KBM-7 (cell line): ENCODE measurements around the gene GMNN.
"Not testable (repeated sequence)": the region's sequence is repeated elsewhere in the genome, so short reads cannot be mapped to it uniquely, and the experiment has no call there.

Source experiments
- DNase-seq: peaks from one replicate; pipeline ENCODE4 v3.0.0-alpha.2; 2015
- in situ Hi-C: fragments of 300-500 bp; cut with MboI; formaldehyde crosslinking; loops from 2 replicates; pipeline ENCODE4 v1.14.3; 2020; ENCODE audit warnings: low sequenced_read_pairs, low pct_unique_long_range_greater_than_20kb, mixed read lengths

Gene GMNN

DNA sequence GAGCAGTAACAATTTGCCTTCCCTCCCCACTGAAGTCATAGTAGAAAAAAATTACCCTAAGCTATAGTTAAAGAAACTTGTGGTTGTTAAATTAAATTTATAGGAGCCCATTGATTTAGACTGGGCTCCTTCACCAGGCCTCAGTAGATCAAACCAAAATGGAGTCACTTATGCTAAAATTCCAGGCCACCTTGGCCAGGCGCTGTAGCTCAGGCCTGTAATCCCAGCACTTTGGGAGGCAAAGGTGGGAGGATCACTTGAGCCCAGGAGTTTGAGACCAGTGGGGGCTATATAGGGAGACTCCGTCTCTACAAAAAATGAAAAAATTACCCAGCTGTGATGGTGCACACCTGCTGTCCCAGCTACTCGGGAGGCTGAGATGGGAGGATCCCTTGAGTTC, 15.0 kb upstream of the GMNN start:
- in situ Hi-C loops = loop anchor here (25.0 kb wide), 1 partner anchor 172 kb away; no protein-coding TSS in a partner anchor
- DNase-seq = no peak

DNA sequence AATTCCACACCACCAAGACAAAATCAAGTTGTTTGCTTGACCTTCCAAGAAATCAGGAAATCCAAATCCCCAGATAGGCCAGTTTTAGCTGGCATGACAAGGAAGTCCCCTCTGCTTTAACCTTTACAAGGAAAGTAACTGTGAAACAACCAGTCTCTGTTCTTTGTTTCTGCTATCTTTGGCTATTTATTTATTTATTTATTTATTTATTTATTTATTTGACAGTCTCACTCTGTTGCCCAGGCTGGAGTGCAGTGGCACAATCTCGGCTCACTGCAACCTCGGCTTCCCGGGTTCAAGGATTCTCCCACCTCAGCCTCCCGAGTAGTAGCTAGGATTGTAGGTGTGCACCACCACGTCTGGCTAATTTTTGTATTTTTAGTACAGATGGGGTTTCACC, 14.5 kb upstream of the GMNN start:
- DNase-seq = no peak
- in situ Hi-C loops = loop anchor here (25.0 kb wide), 1 partner anchor 173 kb away; no protein-coding TSS in a partner anchor

GRCh38 chr6:24761193-24761835, 13.4 kb upstream of the GMNN start:
- in situ Hi-C loops = loop anchor here (25.0 kb wide), 1 partner anchor 174 kb away; no protein-coding TSS in a partner anchor
- no peak for DNase-seq

GRCh38 chr6:24761851-24762250, 12.9 kb upstream of the GMNN start:
- DNase-seq = no peak
- in situ Hi-C loops = loop anchor here (25.0 kb wide), 1 partner anchor 175 kb away; no protein-coding TSS in a partner anchor

DNA sequence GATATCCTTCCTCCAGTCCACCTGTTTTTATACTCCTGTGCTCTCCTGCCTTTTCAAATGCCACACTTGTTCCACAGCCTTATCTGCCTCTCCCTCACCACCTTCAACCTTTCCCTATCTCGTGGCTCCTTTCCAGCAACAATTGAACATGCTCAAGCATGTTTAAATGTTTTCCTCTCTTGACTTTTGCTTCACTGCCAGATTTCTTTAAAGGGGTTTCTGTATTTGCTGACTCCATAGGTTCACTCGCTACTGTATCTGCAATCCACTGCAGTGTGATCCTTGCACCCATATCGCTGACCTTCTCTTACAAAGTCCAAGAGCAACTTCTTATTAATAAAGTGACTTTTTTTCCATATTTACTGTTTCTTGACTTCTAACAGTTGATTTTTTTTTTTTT, 11.2 kb upstream of the GMNN start:
- no peak for DNase-seq
- in situ Hi-C loops = loop anchor here (25.0 kb wide), 1 partner anchor 176 kb away; no protein-coding TSS in a partner anchor

- DNase-seq = not testable (repeated sequence)
- in situ Hi-C loops = loop anchor here (25.0 kb wide), 1 partner anchor 178 kb away; no protein-coding TSS in a partner anchor
These were observed 9.6 kb upstream of the GMNN start for GRCh38 chr6:24764833-24765828.

GRCh38 chr6:24765968-24766367, 8.8 kb upstream of the GMNN start:
- DNase-seq = not testable (repeated sequence)
- in situ Hi-C loops = loop anchor here (25.0 kb wide), 1 partner anchor 179 kb away; no protein-coding TSS in a partner anchor

GRCh38 chr6:24766680-24767462, 7.9 kb upstream of the GMNN start:
- DNase-seq = peak; percentile 31
- in situ Hi-C loops = loop anchor here (25.0 kb wide), 1 partner anchor 180 kb away; no protein-coding TSS in a partner anchor

DNA sequence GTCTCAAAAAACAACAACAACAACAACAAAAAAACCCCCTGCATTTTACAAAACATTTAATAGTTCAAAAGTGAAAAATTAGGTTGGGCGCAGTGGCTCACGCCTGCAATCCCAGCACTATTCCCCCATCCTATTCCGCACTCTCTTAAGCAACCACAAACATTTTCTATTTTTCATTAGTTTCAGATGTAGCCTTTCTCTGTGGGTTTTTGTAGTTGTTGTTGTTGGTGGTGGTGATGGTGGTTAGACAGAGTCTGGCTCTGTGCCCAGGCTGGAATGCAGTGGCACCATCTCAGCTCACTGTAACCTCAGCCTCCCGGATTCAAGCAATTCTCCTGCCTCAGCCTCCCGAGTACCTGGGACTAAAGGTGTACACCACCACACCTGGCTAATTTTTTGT, 6.4 kb upstream of the GMNN start:
- in situ Hi-C loops = loop anchor here (25.0 kb wide), 1 partner anchor 181 kb away; no protein-coding TSS in a partner anchor

GRCh38 chr6:24775520-24776058, 852 bp downstream of the GMNN start:
- in situ Hi-C loops = no loop called here
- no peak for DNase-seq

More for the DNA sequence above, 6.4 kb upstream of the GMNN start:
- no peak for DNase-seq

GRCh38 chr6:24777227-24777626, 2.5 kb downstream of the GMNN start:
- in situ Hi-C loops = no loop called here
- no peak for DNase-seq

- in situ Hi-C loops = no loop called here
- no peak for DNase-seq
These were observed 3.4 kb downstream of the GMNN start for GRCh38 chr6:24778121-24778520.

DNA sequence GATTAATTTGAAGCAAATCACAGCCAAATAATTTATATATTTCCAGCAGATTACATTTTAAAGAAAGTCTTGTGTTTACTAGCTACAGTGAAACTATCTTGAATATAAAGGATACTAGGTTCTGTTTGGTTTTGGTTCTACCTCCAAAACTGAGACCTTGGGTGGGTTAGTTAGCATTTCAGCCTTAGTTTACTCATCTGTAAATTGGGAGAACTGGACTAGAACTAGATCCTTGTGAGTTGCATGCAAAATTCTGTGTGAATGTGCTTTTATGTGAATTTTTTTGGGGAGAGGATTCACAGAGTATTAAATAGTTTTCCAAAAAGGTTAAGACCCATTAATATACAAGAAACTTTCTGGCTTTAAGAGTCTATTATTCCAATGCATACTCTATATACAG, 4.1 kb downstream of the GMNN start:
- DNase-seq = no peak
- in situ Hi-C loops = no loop called here

DNA sequence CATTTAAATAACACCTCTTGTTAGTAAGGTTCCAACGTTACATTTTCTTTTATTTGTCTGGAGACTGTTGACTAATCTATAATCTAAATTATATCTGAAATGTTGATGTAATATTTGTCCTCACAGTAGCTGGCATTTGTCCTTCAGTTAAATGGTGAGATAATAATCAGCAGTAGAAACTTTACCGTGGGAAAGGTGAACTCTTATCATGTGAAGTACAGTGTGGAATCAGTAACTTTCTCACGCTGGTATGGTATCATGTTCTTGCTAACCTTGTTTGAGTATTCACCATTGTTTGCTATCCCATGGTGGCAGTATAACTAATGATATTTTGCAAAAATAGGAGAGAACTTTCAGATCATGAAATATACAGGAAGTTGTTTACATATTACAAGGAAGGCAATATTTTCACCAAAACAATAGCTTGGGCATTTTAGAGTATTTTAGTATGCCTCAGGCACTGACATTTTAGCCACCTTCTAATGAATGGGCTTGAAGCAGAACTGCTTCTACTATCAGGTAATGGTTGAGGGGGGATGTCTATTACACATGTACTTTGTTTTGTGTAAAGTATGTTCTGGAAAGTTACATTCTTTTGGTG, 4.8 kb downstream of the GMNN start:
- no peak for DNase-seq
- in situ Hi-C loops = no loop called here

DNA sequence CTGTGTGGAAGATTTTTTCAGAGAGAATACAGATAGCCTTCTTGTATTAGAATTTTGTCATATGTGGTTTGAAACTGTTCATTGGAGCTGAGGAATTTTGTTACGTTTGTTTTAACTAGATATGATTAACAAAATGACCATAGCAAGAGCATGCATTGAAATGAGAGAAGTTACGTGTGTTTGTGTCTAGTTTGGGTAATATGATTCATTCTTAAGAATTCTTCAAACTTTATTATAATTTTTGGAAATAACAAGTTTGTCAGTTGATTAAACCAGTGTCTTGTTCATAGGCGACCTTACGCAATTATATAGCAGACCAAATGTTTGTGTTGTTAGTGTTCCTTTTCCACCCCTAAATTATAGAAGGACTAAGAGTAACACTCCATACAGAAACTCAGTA, 5.5 kb downstream of the GMNN start:
- in situ Hi-C loops = no loop called here
- DNase-seq = no peak

- no peak for DNase-seq
- in situ Hi-C loops = no loop called here
These were observed 13.4 kb downstream of the GMNN start for GRCh38 chr6:24788031-24788665.

DNA sequence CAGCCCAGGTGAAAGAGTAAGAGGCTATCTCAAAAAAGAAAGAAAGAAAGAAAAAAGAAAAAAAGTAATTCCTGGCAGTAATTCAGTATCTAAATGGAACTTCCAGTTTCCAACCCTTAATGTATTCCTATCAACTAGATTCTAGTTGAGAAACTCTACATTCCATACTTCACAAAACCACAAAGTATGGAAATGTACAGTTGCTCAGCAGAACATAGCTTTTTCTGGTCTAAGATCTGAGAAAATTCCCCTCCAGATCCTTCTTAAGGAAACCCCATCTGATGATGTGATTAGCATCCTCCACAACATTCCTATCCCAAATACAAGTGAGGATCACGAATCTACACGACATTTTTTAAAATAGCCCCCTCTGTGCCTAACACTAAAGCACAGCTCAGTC, 20.4 kb downstream of the GMNN start:
- no peak for DNase-seq
- in situ Hi-C loops = no loop called here
